ENCODE measurements around the gene ACE2.

Gene ACE2

DNA sequence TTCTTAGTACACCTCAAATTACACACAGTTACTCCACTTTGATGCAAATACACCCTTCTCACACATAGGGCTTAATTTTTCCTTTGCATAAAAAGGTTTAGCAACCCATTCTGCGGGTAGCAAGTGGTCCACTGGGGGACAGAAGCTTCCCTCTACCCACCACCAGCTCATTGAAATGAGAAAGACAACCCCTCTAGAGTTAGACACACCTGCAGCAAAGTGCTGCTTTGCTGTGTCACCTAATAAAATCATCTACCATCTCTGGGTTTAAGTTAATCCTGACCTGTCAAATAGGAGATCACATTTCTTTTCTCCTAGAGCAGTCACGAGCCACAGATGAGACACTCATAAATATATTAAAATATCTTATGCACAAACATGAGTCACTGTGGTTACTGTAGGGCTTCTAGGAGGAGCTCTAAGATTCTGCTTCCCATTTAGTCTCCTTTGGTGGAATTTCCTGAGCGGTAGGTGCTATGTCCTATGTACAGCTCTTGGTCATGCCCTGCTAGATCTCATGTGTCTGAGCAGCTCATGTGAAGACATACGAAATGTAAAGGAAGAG, 88.3 kb downstream of the ACE2 start:
- TF ChIP-seq, protein P1, sequence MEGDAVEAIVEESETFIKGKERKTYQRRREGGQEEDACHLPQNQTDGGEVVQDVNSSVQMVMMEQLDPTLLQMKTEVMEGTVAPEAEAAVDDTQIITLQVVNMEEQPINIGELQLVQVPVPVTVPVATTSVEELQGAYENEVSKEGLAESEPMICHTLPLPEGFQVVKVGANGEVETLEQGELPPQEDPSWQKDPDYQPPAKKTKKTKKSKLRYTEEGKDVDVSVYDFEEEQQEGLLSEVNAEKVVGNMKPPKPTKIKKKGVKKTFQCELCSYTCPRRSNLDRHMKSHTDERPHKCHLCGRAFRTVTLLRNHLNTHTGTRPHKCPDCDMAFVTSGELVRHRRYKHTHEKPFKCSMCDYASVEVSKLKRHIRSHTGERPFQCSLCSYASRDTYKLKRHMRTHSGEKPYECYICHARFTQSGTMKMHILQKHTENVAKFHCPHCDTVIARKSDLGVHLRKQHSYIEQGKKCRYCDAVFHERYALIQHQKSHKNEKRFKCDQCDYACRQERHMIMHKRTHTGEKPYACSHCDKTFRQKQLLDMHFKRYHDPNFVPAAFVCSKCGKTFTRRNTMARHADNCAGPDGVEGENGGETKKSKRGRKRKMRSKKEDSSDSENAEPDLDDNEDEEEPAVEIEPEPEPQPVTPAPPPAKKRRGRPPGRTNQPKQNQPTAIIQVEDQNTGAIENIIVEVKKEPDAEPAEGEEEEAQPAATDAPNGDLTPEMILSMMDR (conservative IDR thresholded peaks at IDR 0.05), result no peak
- H3K27ac ChIP-seq, result no peak overlapping the region

DNA sequence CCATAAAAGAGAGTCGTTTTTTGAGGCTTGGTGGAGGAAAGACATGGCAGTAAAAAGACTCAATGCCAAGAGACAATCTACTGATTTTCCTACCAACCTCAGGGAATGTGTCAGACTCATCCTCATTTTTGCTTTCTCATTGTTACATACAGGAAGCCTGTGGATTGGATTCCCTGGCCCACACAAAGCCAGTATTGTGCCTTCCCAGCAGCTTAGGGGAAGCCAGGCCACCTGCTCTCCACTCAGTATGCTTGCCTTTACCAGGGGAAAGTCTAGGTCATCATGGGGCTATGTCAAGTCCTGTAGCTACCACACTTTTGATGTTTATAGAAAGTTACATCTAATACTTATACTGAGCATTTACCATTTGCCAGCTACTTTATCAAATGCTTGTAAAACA, 89.2 kb downstream of the ACE2 start:
- no peak overlapping the region for H3K27ac ChIP-seq

More for the DNA sequence above, 89.2 kb downstream of the ACE2 start:
- TF ChIP-seq, protein P1 (conservative IDR thresholded peaks at IDR 0.05), result no peak

Data from VCaP (cell line).